HG03060 (cell line): ENCODE results near the gene INSIG1.

Source experiments
- ATAC-seq: cut with Tn5 transposase; IDR thresholded peaks from one replicate; pipeline ENCODE4 v1.9.1; 2021; ENCODE audit warnings: low read depth, moderate number of reproducible peaks; ENCODE audit not compliant: unreplicated experiment

The INSIG1 gene

GRCh38 chr7:155323001-155323638 is 25.4 kb downstream of the INSIG1 start:
- ATAC-seq = no peak

DNA sequence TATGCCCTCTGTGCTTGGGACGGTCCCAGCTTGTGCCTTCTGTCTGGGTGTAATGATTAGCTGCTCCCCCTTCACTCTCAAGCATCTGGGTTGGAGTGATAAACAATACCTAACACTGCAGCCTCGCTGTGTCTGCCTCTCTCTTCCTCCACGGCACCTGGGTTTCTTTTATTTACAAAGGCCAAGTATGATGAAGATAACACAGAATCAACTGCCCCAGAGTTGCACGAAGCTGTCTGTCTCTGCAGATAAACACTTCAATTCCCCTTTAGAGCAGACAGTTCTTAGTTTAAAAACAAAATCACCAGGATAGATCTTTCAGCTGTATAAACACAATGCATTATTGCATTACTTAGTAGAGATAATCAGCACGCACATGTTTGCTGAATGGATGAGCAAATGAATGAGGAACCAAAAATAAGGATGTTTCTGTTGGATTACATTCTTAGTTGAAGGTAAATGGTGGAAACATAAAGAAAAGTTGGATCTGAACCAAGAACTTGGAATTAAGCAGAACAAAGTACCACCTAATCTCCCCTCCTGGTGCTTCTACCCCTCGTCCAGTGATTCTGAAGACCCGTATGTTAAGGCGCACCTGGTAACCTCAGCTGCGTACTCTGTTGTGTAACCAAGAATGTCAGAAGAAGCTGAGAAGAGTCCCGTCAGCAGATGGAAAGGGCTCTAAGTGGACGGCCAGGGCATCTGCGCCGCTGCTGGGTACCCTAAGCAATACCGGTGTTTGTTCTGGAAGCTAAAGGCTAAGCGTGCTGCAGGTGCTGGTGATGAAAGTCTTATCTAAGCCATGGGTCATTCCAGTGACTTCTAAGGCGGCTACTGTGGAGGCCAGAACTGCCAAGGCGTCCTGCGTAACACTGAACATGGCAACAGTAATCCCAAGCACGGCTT is 26.6 kb downstream of the INSIG1 start:
- no peak for ATAC-seq

DNA sequence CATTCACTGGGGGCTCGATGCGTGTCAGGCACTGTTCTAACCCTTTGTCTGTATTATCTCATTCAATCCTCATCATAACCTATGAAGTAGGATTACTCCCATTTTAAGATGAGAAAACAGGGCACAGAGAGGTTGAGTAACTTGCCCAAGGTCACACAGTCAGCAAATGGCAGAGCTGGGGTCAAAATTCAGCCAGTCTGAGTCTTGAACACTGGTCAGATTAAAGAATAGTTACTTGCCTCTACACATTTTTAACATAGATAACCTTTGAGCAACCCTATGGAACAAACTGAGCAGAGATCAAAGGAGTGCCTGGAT is 27.2 kb downstream of the INSIG1 start:
- no peak for ATAC-seq

DNA sequence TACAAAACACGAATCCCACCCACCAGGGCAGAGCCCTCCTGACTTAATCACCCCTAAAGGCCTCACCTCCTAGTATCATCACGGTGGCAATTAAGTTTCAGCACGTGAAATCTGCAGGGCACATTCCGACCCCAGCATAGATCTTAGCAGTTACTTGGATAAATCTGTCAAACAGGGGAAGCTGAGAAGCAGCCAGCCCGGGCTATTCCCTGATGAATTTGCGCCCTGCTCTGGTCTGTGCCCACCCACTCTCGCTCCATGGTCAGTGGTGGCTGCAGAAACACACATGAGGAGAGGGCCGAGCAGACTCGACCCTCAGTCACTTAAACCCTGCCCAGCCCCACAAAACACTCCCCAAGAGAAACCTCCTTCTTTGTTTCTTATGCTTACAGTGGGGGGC is 28.7 kb downstream of the INSIG1 start:
- no peak for ATAC-seq

DNA sequence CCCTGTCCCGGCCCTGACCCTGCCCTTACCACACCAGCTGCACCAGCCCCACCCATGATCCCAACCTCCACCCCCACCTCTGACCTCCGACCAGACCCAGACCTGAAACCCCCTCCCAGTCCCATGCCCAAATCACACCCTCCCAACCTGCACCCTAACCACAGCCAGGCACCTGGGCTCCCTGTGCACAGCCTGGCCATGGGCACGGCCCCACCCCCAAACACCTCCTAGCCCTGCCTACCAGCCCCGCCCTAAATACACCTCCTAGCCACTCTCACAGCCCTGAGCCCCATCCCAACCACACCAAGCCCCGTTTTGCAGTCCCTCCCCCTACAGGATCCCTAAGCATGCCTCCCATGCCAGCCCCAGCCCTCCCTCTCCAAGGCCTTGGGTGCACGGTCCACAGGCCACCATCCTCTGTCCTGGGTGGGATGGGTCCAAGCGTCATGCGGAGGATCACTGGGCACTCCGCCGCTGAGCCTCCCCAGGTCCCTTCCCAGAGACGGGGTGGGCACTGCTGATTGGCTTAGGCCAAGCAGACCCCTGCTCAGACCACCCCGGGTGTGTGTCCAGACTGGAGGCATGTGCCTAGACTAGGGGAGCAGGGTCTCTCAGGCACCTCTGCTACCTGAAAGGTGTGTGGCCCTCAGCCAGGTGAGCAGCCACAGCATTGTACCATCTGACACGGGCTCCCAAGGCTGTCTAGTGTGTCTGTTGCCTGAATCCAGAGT is 30.1 kb downstream of the INSIG1 start:
- ATAC-seq = no peak

DNA sequence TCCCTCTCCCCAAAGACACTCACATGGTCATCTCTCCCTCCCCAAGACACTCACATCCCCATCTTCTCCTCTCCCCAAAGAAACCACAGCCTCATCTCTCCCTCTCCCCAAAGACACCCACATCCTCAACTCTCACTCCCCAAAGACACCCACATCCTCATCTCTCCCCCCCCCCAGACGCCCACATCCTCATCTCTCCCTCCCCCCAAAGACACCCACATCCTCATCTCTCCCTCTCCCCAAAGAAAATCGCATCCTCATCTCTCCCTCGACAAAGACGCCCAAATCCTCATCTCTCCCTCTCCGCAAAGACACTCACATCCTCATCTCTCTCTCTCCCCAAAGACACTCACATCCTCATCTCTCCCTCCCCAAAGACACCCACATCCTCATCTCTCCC is 31.5 kb downstream of the INSIG1 start:
- ATAC-seq = no peak

- no peak for ATAC-seq
These were observed 33.7 kb downstream of the INSIG1 start for GRCh38 chr7:155331396-155331795.

- no peak for ATAC-seq
These were observed 35.9 kb downstream of the INSIG1 start for GRCh38 chr7:155333346-155334234.

DNA sequence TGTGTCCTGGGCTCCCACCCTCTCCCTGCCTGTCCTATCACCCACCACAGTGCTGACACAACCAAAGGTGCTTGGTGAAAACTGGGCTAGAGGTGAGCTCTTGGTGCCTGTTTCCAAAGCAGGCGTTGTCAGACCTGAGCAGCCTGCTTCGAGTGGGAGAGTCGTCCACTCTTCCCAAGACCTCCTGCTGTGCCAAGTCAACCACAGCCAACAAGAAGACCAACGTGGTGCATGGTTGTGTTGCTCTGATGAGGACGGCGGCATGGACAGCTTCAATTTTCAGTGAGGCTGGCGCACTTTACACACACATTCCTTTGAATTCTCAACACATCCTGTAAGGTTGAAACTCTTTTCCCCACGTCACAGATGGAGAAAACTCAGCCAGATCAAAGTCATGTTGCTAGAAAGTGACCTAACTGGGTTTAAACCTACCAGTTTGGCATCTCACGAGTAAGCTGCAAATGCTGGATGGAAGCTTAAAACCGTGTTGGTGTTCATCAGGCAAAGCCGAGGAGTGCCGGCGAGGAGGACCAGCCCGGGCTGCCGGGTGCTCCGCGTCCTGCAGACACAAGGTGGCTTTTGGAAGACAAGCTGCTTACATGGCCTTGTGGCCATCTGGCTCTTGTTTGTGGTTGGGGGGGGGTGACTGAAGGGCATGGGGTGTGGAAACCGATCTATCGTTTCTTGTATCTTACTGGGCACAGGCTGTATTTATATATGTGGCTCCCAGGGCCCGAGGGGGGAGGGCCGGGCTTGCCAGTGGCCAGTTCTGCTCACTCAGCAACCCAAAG is 39.3 kb downstream of the INSIG1 start:
- ATAC-seq = no peak

- ATAC-seq = no peak
These were observed 40.4 kb downstream of the INSIG1 start for GRCh38 chr7:155337946-155338631.

- ATAC-seq = no peak
These were observed 41.1 kb downstream of the INSIG1 start for GRCh38 chr7:155338632-155339320.

GRCh38 chr7:155339474-155339873 is 41.8 kb downstream of the INSIG1 start:
- no peak for ATAC-seq

DNA sequence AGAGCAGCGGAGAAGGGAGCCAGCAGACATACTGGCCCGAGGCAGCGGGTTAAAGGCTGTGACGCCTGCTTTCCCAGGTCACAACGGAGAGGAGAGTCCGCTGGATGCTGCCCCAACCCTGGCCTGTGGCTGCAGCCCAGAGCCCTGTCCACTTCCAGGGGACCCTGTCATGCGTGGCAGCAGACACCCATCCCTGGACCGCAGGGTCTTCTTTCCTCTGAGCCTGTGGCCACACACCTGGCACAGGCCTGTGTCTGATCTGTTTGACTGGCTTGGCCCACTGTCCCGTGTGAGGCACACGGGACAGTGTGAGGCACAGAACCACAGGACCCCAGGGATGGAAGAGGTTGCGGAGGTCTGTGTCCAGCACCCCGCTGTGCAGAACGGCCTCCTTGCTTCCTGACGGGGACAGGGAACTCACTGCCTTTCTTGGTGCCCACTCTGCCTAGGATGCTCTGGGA is 42.4 kb downstream of the INSIG1 start:
- ATAC-seq = no peak

- ATAC-seq = no peak
These were observed 43.0 kb downstream of the INSIG1 start for GRCh38 chr7:155340721-155341120.

DNA sequence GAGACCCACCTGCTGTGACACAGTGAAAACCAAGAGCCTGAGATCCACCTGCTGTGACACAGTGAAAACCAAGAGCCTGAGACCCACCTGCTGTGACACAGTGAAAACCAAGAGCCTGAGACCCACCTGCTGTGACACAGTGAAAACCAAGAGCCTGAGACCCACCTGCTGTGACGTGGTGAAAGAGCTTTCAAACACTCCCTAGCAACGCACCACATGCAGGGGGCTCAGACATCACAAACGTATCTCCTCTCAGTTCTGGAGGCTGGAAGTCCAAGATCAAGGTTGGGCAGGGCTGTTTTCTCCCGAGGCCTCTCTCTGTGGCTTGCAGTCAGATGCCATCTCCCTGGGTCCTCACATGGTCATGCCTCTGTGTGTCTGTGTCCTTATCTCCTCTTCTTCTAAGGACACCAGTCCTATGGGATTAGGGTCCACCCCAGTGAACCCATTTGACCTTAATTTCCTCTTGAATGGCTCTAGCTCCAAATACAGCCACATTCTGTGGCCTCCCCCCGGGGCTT is 43.8 kb downstream of the INSIG1 start:
- ATAC-seq = no peak

- no peak for ATAC-seq
These were observed 44.6 kb downstream of the INSIG1 start for GRCh38 chr7:155342313-155342712.

- ATAC-seq = no peak
These were observed 45.5 kb downstream of the INSIG1 start for GRCh38 chr7:155343150-155343549.

GRCh38 chr7:155343661-155344121 is 46.0 kb downstream of the INSIG1 start:
- ATAC-seq = no peak
